GM12891 (cell line): ENCODE data around the gene C2orf72.

Experiments
- PAX5 ChIP-seq: IDR thresholded peaks from 2 replicates; pipeline ENCODE4 v1.6.1; 2011; ENCODE audit warnings: low read length, moderate library complexity, mild to moderate bottlenecking; ENCODE audit not compliant: insufficient read depth, severe bottlenecking
- POLR2A ChIP-seq: IDR thresholded peaks from 2 replicates; pipeline ENCODE4 v1.6.1; 2011; ENCODE audit warnings: low read depth, low read length, control low read depth
- POLR2AphosphoS5 ChIP-seq: IDR thresholded peaks from 2 replicates; pipeline ENCODE4 v1.6.1; 2011; ENCODE audit warnings: low read depth, low read length, control low read depth
- POU2F2 ChIP-seq: IDR thresholded peaks from 2 replicates; pipeline ENCODE4 v1.6.1; 2011; ENCODE audit warnings: low read depth, mild to moderate bottlenecking, control low read depth, low read length, moderate library complexity
- SPI1 ChIP-seq: IDR thresholded peaks from 2 replicates; pipeline ENCODE4 v1.6.1; 2011; ENCODE audit warnings: low read depth, low read length, control low read depth
- TAF1 ChIP-seq: IDR thresholded peaks from 2 replicates; pipeline ENCODE4 v1.6.1; 2011; ENCODE audit warnings: low read depth, low read length, control low read depth

- no peak for TF ChIP-seq POLR2A
- no peak for TF ChIP-seq TAF1
- TF ChIP-seq SPI1 = no peak
- TF ChIP-seq POLR2AphosphoS5 = no peak
- no peak for TF ChIP-seq POU2F2
- no peak for TF ChIP-seq PAX5
Measured at GRCh38 chr2:231012463-231012862, 24.9 kb upstream of the C2orf72 start.
